ENCODE data around the gene NOLC1. TPM values are rescaled to one million over a fixed set of nuclear protein-coding genes. Genes with fewer than 3 reads are reported as not detected.

NOLC1 gene
- total and polyA plus RNA-seq, 7 experiments from 2014 or later, result 45.1 to 98.5 (median 58.8) TPM

DNA sequence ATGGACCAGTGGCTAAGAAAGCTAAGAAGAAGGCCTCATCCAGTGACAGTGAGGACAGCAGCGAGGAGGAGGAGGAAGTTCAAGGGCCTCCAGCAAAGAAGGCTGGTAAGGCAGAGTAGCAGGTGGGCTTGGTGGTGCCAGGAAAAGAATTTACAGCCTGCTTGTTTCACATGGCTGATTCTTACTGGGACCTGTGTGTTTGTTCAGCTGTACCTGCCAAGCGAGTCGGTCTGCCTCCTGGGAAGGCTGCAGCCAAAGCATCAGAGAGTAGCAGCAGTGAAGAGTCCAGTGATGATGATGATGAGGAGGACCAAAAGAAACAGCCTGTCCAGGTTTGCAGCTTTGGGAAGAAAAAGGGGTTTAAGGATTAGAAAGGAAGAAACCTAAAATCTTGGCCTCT lies 5.0 kb downstream of the NOLC1 start:
- Histone ChIP-seq H3K4me3 (ENCODE audit: low read length) (no peak overlapping the region), H3K36me3 (ENCODE audit: control insufficient read depth in 2 of 3, insufficient read depth in 3 of 3, low read length in 3 of 3) (peaks cover 33 to 60% (median 45%) of the 10 kb centered on the region in 3 experiments), H3K27me3 (ENCODE audit: control insufficient read depth in 2 of 2, insufficient read depth in 2 of 2, low read length in 2 of 2) (no peaks in the 10 kb centered on the region), H3K9me3 (ENCODE audit: control insufficient read depth in 2 of 3, low read length in 3 of 3) (no peaks in the 10 kb centered on the region), H3K4me1 (ENCODE audit: control insufficient read depth in 2 of 2, insufficient read depth in 2 of 2, low read length in 2 of 2) (peaks cover 11 to 12% of the 10 kb centered on the region in 2 donors), H3K27ac (ENCODE audit: low read depth, low read length) (no peak overlapping the region)
- DNase-seq, result no peak
- ChIA-PET CTCF (interaction anchor here (1.1 kb wide), 1 partner anchor 26 kb away, joined by 4 read pairs; no protein-coding TSS in a partner anchor), POLR2A (interaction anchor here (0.6 to 1.1 kb wide), 3 partner anchors 32 to 586 kb away, joined by 3 to 5 read pairs (median 3); partner anchors contain the start of gene WBP1L)
- intact Hi-C loops (cut with micrococcal nuclease), result no loop called here
- Mint-ChIP-seq H3K27me3 (peaks cover 0 to under 1% (median 0%) of the 10 kb centered on the region in 5 donors), H3K36me3 (peaks cover 18 to 44% (median 35%) of the 10 kb centered on the region in 5 donors), H3K9me3 (no peaks in the 10 kb centered on the region), H3K4me3 (no peak overlapping the region), H3K27ac (peak overlapping the region in 2 of 9 donors; percentile 2 to 34), H3K4me1 (peaks cover 21 to 55% (median 39%) of the 10 kb centered on the region in 7 donors)
- no peak for ATAC-seq

- H3K27me3 Mint-ChIP-seq, result no peaks in the 10 kb centered on the region
- POLR2A ChIA-PET, result no interaction called here
- DNase-seq (no peak), ATAC-seq (no peak)
- no peak overlapping the region for H3K4me3 Mint-ChIP-seq
- Histone ChIP-seq H3K27ac (ENCODE audit: low read depth, low read length) (no peak overlapping the region), H3K4me1 (ENCODE audit: control insufficient read depth in 2 of 2, insufficient read depth in 2 of 2, low read length in 2 of 2) (peaks cover 0 to 5% of the 10 kb centered on the region in 2 donors), H3K27me3 (ENCODE audit: control insufficient read depth in 2 of 2, insufficient read depth in 2 of 2, low read length in 2 of 2) (no peaks in the 10 kb centered on the region), H3K4me3 (ENCODE audit: low read length) (no peak overlapping the region), H3K9me3 (ENCODE audit: control insufficient read depth in 2 of 3, low read length in 3 of 3) (no peaks in the 10 kb centered on the region), H3K36me3 (ENCODE audit: control insufficient read depth in 2 of 3, insufficient read depth in 3 of 3, low read length in 3 of 3) (peaks cover 36 to 77% (median 56%) of the 10 kb centered on the region in 3 experiments)
- H3K9me3 Mint-ChIP-seq, result no peaks in the 10 kb centered on the region
- H3K36me3 Mint-ChIP-seq, result peaks cover 18 to 50% (median 36%) of the 10 kb centered on the region in 5 donors
- H3K4me1 Mint-ChIP-seq, result peaks cover 8 to 36% (median 25%) of the 10 kb centered on the region in 7 donors
- CTCF ChIA-PET, result interaction anchor here (1.1 kb wide), 1 partner anchor 26 kb away, joined by 3 read pairs; no protein-coding TSS in a partner anchor
- intact Hi-C loops (cut with micrococcal nuclease), result no loop called here
- peak overlapping the region in 2 of 9 donors; percentile 25 to 42 for H3K27ac Mint-ChIP-seq
Measured at GRCh38 chr10:102159051-102159597, 6.9 kb downstream of the NOLC1 start.

GRCh38 chr10:102159831-102160230 lies 7.6 kb downstream of the NOLC1 start:
- CTCF ChIA-PET, result interaction anchor here (0.6 to 1.1 kb wide), 2 partner anchors 25 to 929 kb away, joined by 3 read pairs; no protein-coding TSS in a partner anchor
- POLR2A ChIA-PET, result interaction anchor here (0.9 kb wide), 1 partner anchor 273 kb away, joined by 3 read pairs; the partner anchor contains the start of gene CUEDC2
- Mint-ChIP-seq H3K9me3 (no peaks in the 10 kb centered on the region), H3K4me1 (peaks cover 5 to 34% (median 21%) of the 10 kb centered on the region in 7 donors), H3K4me3 (no peak overlapping the region), H3K27me3 (no peaks in the 10 kb centered on the region), H3K36me3 (peaks cover 18 to 50% (median 36%) of the 10 kb centered on the region in 5 donors), H3K27ac (peak overlapping the region in 1 of 9 donors; percentile 28)
- Histone ChIP-seq H3K27me3 (ENCODE audit: control insufficient read depth in 2 of 2, insufficient read depth in 2 of 2, low read length in 2 of 2) (no peaks in the 10 kb centered on the region), H3K4me3 (ENCODE audit: low read length) (no peak overlapping the region), H3K9me3 (ENCODE audit: control insufficient read depth in 2 of 3, low read length in 3 of 3) (no peaks in the 10 kb centered on the region), H3K36me3 (ENCODE audit: control insufficient read depth in 2 of 3, insufficient read depth in 3 of 3, low read length in 3 of 3) (peaks cover 36 to 77% (median 56%) of the 10 kb centered on the region in 3 experiments), H3K27ac (ENCODE audit: low read depth, low read length) (no peak overlapping the region), H3K4me1 (ENCODE audit: control insufficient read depth in 2 of 2, insufficient read depth in 2 of 2, low read length in 2 of 2) (no peaks in the 10 kb centered on the region)
- DNase-seq (no peak), ATAC-seq (no peak)
- intact Hi-C loops (cut with micrococcal nuclease), result no loop called here

DNA sequence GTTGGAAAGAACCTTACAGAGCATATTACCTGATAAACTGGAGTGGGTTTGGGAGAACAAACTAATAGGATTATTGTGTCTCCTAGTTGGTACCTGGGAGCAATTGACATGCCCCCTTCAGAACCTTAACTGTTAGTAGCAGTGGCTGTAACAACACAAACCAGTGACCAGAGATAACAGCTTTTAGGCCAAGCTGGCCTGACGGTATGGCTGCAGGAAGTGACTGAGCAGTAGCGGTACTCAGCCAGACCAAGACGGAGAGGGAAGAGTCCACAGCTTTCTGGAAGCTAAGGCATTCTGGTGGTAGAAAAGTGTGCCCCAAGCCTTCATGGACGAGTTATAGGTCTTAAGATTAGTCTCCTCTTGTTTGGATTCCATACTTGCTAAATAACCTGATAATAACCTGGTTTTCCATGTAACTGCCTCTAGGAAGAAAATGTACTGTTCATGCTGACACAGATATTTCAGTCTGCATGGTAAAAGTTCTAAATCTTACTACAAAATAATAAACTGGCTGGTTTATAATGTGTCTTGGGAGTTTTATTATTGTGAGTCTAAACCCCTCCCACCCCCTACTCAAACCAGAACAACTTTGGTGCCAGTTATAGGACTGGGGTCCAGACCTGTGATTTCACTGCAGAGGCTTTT lies 11.3 kb downstream of the NOLC1 start:
- H3K27me3 ChIP-seq (ENCODE audit: control insufficient read depth in 2 of 2, insufficient read depth in 2 of 2, low read length in 2 of 2), result no peaks in the 10 kb centered on the region
- intact Hi-C loops (cut with micrococcal nuclease), result no loop called here
- Mint-ChIP-seq H3K4me1 (peaks cover 0 to 13% (median 0%) of the 10 kb centered on the region in 7 donors), H3K27me3 (no peaks in the 10 kb centered on the region), H3K9me3 (no peaks in the 10 kb centered on the region), H3K4me3 (no peak overlapping the region), H3K27ac (peak overlapping the region in 2 of 9 donors; percentile 3 to 51), H3K36me3 (peaks cover 11 to 37% (median 21%) of the 10 kb centered on the region in 5 donors)
- no peak for ATAC-seq
- no peaks in the 10 kb centered on the region for H3K4me1 ChIP-seq (ENCODE audit: control insufficient read depth in 2 of 2, insufficient read depth in 2 of 2, low read length in 2 of 2)
- no peak overlapping the region for H3K4me3 ChIP-seq (ENCODE audit: low read length)
- peaks cover 28 to 55% (median 47%) of the 10 kb centered on the region in 3 experiments for H3K36me3 ChIP-seq (ENCODE audit: control insufficient read depth in 2 of 3, insufficient read depth in 3 of 3, low read length in 3 of 3)
- ChIA-PET CTCF (no interaction called here), POLR2A (interaction anchor here (1.2 kb wide), 1 partner anchor 11 kb away, joined by 5 read pairs; the partner anchor contains the start of gene NOLC1)
- no peak overlapping the region for H3K27ac ChIP-seq (ENCODE audit: low read depth, low read length)
- no peaks in the 10 kb centered on the region for H3K9me3 ChIP-seq (ENCODE audit: control insufficient read depth in 2 of 3, low read length in 3 of 3)
- no peak for DNase-seq

- H3K4me1 Mint-ChIP-seq, result peaks cover 0 to 20% (median 8%) of the 10 kb centered on the region in 7 donors
- no peaks in the 10 kb centered on the region for H3K9me3 Mint-ChIP-seq
- POLR2A ChIA-PET, result no interaction called here
- peaks cover 0 to 11% (median 5%) of the 10 kb centered on the region in 3 experiments for H3K36me3 ChIP-seq (ENCODE audit: control insufficient read depth in 2 of 3, insufficient read depth in 3 of 3, low read length in 3 of 3)
- H3K4me3 ChIP-seq (ENCODE audit: low read length), result no peak overlapping the region
- peaks cover 0 to 5% (median 0%) of the 10 kb centered on the region in 5 donors for H3K27me3 Mint-ChIP-seq
- DNase-seq, result no peak
- no peak overlapping the region for H3K27ac Mint-ChIP-seq
- H3K9me3 ChIP-seq (ENCODE audit: control insufficient read depth in 2 of 3, low read length in 3 of 3), result no peaks in the 10 kb centered on the region
- peaks cover 0 to 8% of the 10 kb centered on the region in 2 donors for H3K4me1 ChIP-seq (ENCODE audit: control insufficient read depth in 2 of 2, insufficient read depth in 2 of 2, low read length in 2 of 2)
- peak overlapping the region in 1 of 10 donors; percentile 45 for H3K4me3 Mint-ChIP-seq
- no peak for ATAC-seq
- no peak overlapping the region for H3K27ac ChIP-seq (ENCODE audit: low read depth, low read length)
- peaks cover 0 to 6% (median 5%) of the 10 kb centered on the region in 5 donors for H3K36me3 Mint-ChIP-seq
- CTCF ChIA-PET, result interaction anchor here (2.2 kb wide), 1 partner anchor 416 kb away, joined by 7 read pairs; no protein-coding TSS in a partner anchor
- intact Hi-C loops (cut with micrococcal nuclease), result no loop called here
- no peaks in the 10 kb centered on the region for H3K27me3 ChIP-seq (ENCODE audit: control insufficient read depth in 2 of 2, insufficient read depth in 2 of 2, low read length in 2 of 2)
Measured at GRCh38 chr10:102167861-102168260, 15.7 kb downstream of the NOLC1 start.

DNA sequence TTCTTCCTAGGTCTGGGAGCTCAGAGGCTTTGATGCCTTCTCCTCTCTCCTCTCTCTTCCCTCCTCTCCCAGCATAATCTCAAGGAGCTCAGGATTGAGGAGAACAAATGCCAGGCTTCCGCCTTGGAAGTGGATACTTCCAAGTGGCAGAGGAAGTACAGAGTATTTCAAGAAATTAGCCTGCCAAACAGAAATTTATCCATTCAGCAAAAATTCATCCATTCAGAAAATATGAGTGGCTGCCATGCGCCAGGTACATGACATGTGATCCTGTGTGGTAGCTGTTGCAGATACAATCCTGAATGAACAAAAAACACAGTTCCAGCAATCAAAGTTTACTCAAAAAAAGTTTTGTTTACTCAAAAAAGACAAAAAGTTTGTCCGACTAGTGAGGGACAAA lies 18.4 kb downstream of the NOLC1 start:
- H3K4me3 ChIP-seq (ENCODE audit: low read length), result no peak overlapping the region
- no peaks in the 10 kb centered on the region for H3K9me3 ChIP-seq (ENCODE audit: control insufficient read depth in 2 of 3, low read length in 3 of 3)
- peaks cover 0 to 8% of the 10 kb centered on the region in 2 donors for H3K4me1 ChIP-seq (ENCODE audit: control insufficient read depth in 2 of 2, insufficient read depth in 2 of 2, low read length in 2 of 2)
- ChIA-PET CTCF (interaction anchor here (0.6 to 1.8 kb wide), 4 partner anchors 15 to 412 kb away, joined by 3 to 4 read pairs (median 4); no protein-coding TSS in a partner anchor), POLR2A (interaction anchor here (0.6 kb wide), 1 partner anchor 1107 kb away, joined by 4 read pairs; no protein-coding TSS in a partner anchor)
- Mint-ChIP-seq H3K27ac (no peak overlapping the region), H3K4me1 (peaks cover 0 to 12% (median 8%) of the 10 kb centered on the region in 7 donors), H3K4me3 (peak overlapping the region in 3 of 10 donors; percentile 35 to 64 (median 42)), H3K36me3 (no peaks in the 10 kb centered on the region), H3K9me3 (no peaks in the 10 kb centered on the region), H3K27me3 (peaks cover 0 to 5% (median 0%) of the 10 kb centered on the region in 5 donors)
- no peak for DNase-seq
- H3K27me3 ChIP-seq (ENCODE audit: control insufficient read depth in 2 of 2, insufficient read depth in 2 of 2, low read length in 2 of 2), result no peaks in the 10 kb centered on the region
- H3K36me3 ChIP-seq (ENCODE audit: control insufficient read depth in 2 of 3, insufficient read depth in 3 of 3, low read length in 3 of 3), result no peaks in the 10 kb centered on the region
- ATAC-seq, result no peak
- intact Hi-C loops (cut with micrococcal nuclease), result no loop called here
- no peak overlapping the region for H3K27ac ChIP-seq (ENCODE audit: low read depth, low read length)

Data from naive thymus-derived CD4-positive, alpha-beta T cell (primary cell).